ENCODE results near the gene VSTM4. TPM values are rescaled to one million over a fixed set of nuclear protein-coding genes. Genes with fewer than 3 reads are reported as not detected.

The VSTM4 gene
- total RNA-seq, 1 experiment from 2014 or later, result 0.72 TPM

- TF ChIP-seq ZBTB43 (CRISPR knock-in tag; IDR thresholded peaks at IDR 0.05) (no peak), ELF4 (CRISPR knock-in tag; IDR thresholded peaks at IDR 0.05; ENCODE audit: low read depth) (no peak), FOXP4 (CRISPR knock-in tag; IDR thresholded peaks at IDR 0.05) (no peak)
Measured at GRCh38 chr10:49144058-49144720, 28.9 kb upstream of the VSTM4 start (continued).

GRCh38 chr10:49143249-49143648 is 27.9 kb upstream of the VSTM4 start:
- ChIA-PET CTCF (interaction anchor here (1.0 kb wide), 1 partner anchor 18 kb away, joined by 3 read pairs; no protein-coding TSS in a partner anchor), POLR2A (no interaction called here)
- Mint-ChIP-seq H3K27ac (peak overlapping the region; percentile 71), H3K27me3 (ENCODE audit: low read depth) (no peaks in the 10 kb centered on the region), H3K36me3 (peaks cover 5% of the 10 kb centered on the region), H3K9me3 (peaks cover 20% of the 10 kb centered on the region), H3K4me1 (peaks cover 25% of the 10 kb centered on the region), H3K4me3 (no peak overlapping the region)
- no peak for TF ChIP-seq JAZF1 (CRISPR knock-in tag; IDR thresholded peaks at IDR 0.05)
- TF ChIP-seq MAX (CRISPR knock-in tag; IDR thresholded peaks at IDR 0.05), result peak; percentile 33; the same call in 1 of the 2 replicates
- TF ChIP-seq CBFB (CRISPR knock-in tag; IDR thresholded peaks at IDR 0.05; ENCODE audit: low read depth), result no peak
- TF ChIP-seq ATF3 (CRISPR knock-in tag; conservative IDR thresholded peaks at IDR 0.05), result peak; percentile 72; the same call in 1 of the 2 replicates
- TF ChIP-seq NR3C1 (CRISPR knock-in tag; conservative IDR thresholded peaks at IDR 0.05; ENCODE audit: low read depth), result no peak
- no peak for TF ChIP-seq RORB (CRISPR knock-in tag; IDR thresholded peaks at IDR 0.05)
- no peak for TF ChIP-seq TEAD4 (CRISPR knock-in tag; IDR thresholded peaks at IDR 0.05)
- TF ChIP-seq ZNF263 (CRISPR knock-in tag; IDR thresholded peaks at IDR 0.05; ENCODE audit: low read depth), result no peak
- TF ChIP-seq SOX15 (CRISPR knock-in tag; IDR thresholded peaks at IDR 0.05), result no peak
- ATAC-seq (peak; percentile 93), DNase-seq (ENCODE audit: low spot score) (peak; percentile 46)

GRCh38 chr10:49141541-49142332 is 26.4 kb upstream of the VSTM4 start:
- H3K4me3 Mint-ChIP-seq, result no peak overlapping the region
- no peak overlapping the region for H3K27ac Mint-ChIP-seq
- peaks cover 30% of the 10 kb centered on the region for H3K4me1 Mint-ChIP-seq
- POLR2A ChIA-PET, result no interaction called here
- H3K9me3 Mint-ChIP-seq, result peaks cover 19% of the 10 kb centered on the region
- H3K27me3 Mint-ChIP-seq (ENCODE audit: low read depth), result no peaks in the 10 kb centered on the region
- no peak for ATAC-seq
- 0 out of 2 replicates have a peak, but pooled peaks cover 2% of the 10 kb centered on the region for H3K36me3 Mint-ChIP-seq
- CTCF ChIA-PET, result no interaction called here
- no peak for DNase-seq (ENCODE audit: low spot score)
- TF ChIP-seq CREM (CRISPR knock-in tag; IDR thresholded peaks at IDR 0.05), result no peak
- TF ChIP-seq AFF4 (CRISPR knock-in tag; IDR thresholded peaks at IDR 0.05; ENCODE audit: borderline replicate concordance), result no peak
- no peak for TF ChIP-seq RELA (CRISPR knock-in tag; IDR thresholded peaks at IDR 0.05; ENCODE audit: borderline replicate concordance)
- no peak for TF ChIP-seq PRDM15 (CRISPR knock-in tag; IDR thresholded peaks at IDR 0.05)
- no peak for TF ChIP-seq IRF1 (CRISPR knock-in tag; IDR thresholded peaks at IDR 0.05)
- no peak for TF ChIP-seq USF1 (CRISPR knock-in tag; IDR thresholded peaks at IDR 0.05)

Data from WTC11 (cell line).